Stimulated activated CD8-positive, alpha-beta memory T cell treated with anti-CD3 and anti-CD28 coated beads, Interleukin-2, amount 100 ng/mL, for 48 hours (primary cell): Measurements from ENCODE around the gene SEC24D.

Experiments used
- DNase-seq, 2 donors: peaks; one replicate each; pipeline ENCODE4 v3.0.0-alpha.2; 2020; ENCODE audit warnings: low read depth in 2 of 2

The SEC24D gene

GRCh38 chr4:118752551-118752950, 83.4 kb downstream of the SEC24D start:
- no peak for DNase-seq

- DNase-seq = no peak
Observed at GRCh38 chr4:118751629-118752323, 84.2 kb downstream of the SEC24D start.

GRCh38 chr4:118749347-118749988, 86.5 kb downstream of the SEC24D start:
- DNase-seq = no peak

- no peak for DNase-seq
Observed at GRCh38 chr4:118746251-118746919, 89.5 kb downstream of the SEC24D start.

GRCh38 chr4:118745357-118745756, 90.6 kb downstream of the SEC24D start:
- DNase-seq = no peak

- no peak for DNase-seq
Observed at GRCh38 chr4:118743867-118744266, 92.1 kb downstream of the SEC24D start.

GRCh38 chr4:118742050-118742449, 93.9 kb downstream of the SEC24D start:
- DNase-seq = no peak

GRCh38 chr4:118741301-118741855, 94.5 kb downstream of the SEC24D start:
- DNase-seq = no peak

GRCh38 chr4:118740869-118741268, 95.1 kb downstream of the SEC24D start:
- DNase-seq = no peak

GRCh38 chr4:118739022-118739713, 96.8 kb downstream of the SEC24D start:
- no peak for DNase-seq

- DNase-seq = no peak
Observed at GRCh38 chr4:118738090-118738489, 97.8 kb downstream of the SEC24D start.

- DNase-seq = no peak
Observed at GRCh38 chr4:118736900-118737299, 99.0 kb downstream of the SEC24D start.

- no peak for DNase-seq
Observed at GRCh38 chr4:118734491-118735205, 101.3 kb downstream of the SEC24D start.

- no peak for DNase-seq
Observed at GRCh38 chr4:118732591-118733330, 103.2 kb downstream of the SEC24D start.

GRCh38 chr4:118730683-118731082, 105.2 kb downstream of the SEC24D start:
- DNase-seq = no peak

- DNase-seq = no peak
Observed at GRCh38 chr4:118729287-118730286, 106.3 kb downstream of the SEC24D start.

GRCh38 chr4:118727360-118727759, 108.6 kb downstream of the SEC24D start:
- no peak for DNase-seq

- no peak for DNase-seq
Observed at GRCh38 chr4:118723369-118723768, 112.6 kb downstream of the SEC24D start.

- no peak for DNase-seq
Observed at GRCh38 chr4:118721752-118722151, 114.2 kb downstream of the SEC24D start.
